HFF-Myc (cell line): ENCODE results near the gene VWC2L.

ENCODE experiments used
- DNase-seq: peaks from one replicate; pipeline ENCODE4 v3.0.0-alpha.2; 2011; ENCODE audit warnings: low read depth; ENCODE audit errors: extremely low read depth
- H3K4me3 ChIP-seq: replicated peaks from 2 replicates; pipeline ENCODE4 v1.5.1; 2011; ENCODE audit warnings: low read depth, mild to moderate bottlenecking, control low read depth, low read length
- CTCF ChIP-seq: IDR thresholded peaks from 2 replicates; pipeline ENCODE4 v1.5.1; 2012; ENCODE audit warnings: mild to moderate bottlenecking, low read depth, low read length, control low read depth; ENCODE audit errors: missing control alignments

VWC2L gene

GRCh38 chr2:214550786-214551185 is 139.9 kb downstream of the VWC2L start:
- no peak for TF ChIP-seq CTCF
- no peak overlapping the region for H3K4me3 ChIP-seq
- no peak for DNase-seq

- no peak for TF ChIP-seq CTCF
- H3K4me3 ChIP-seq: no peak overlapping the region
- DNase-seq: no peak
These were observed 147.0 kb downstream of the VWC2L start for GRCh38 chr2:214557884-214558283.

GRCh38 chr2:214558341-214558740 is 147.5 kb downstream of the VWC2L start:
- no peak for DNase-seq
- no peak overlapping the region for H3K4me3 ChIP-seq
- no peak for TF ChIP-seq CTCF

GRCh38 chr2:214560176-214560575 is 149.3 kb downstream of the VWC2L start:
- no peak for DNase-seq
- no peak overlapping the region for H3K4me3 ChIP-seq
- no peak for TF ChIP-seq CTCF

GRCh38 chr2:214560618-214561190 is 149.8 kb downstream of the VWC2L start:
- no peak overlapping the region for H3K4me3 ChIP-seq
- no peak for DNase-seq
- TF ChIP-seq CTCF: no peak

- no peak for TF ChIP-seq CTCF
- no peak for DNase-seq
- H3K4me3 ChIP-seq: no peak overlapping the region
These were observed 154.4 kb downstream of the VWC2L start for GRCh38 chr2:214565246-214565645.

- no peak overlapping the region for H3K4me3 ChIP-seq
- DNase-seq: no peak
- no peak for TF ChIP-seq CTCF
These were observed 155.6 kb downstream of the VWC2L start for GRCh38 chr2:214566457-214566856.
